HepG2 (cell line): ENCODE results near the gene TMEM44. TPM values are rescaled to one million over a fixed set of nuclear protein-coding genes. Genes with fewer than 3 reads are reported as not detected.

Source experiments
- BCLAF1 ChIP-seq: fragments of 450-650 bp; IDR thresholded peaks from 2 replicates; pipeline ENCODE4 v1.6.1; 2017; ENCODE audit warnings: mild to moderate bottlenecking
- MXI1 ChIP-seq: IDR thresholded peaks from 3 replicates; pipeline ENCODE4 v1.6.1; 2012; ENCODE audit warnings: low read depth, low read length, inconsistent platforms, borderline replicate concordance
- NFAT5 ChIP-seq: sonication (generic); formaldehyde crosslinking; IDR thresholded peaks from 2 replicates; pipeline ENCODE4 v1.4.0; 2020; ENCODE audit warnings: missing genetic modification reagents
- PATZ1 ChIP-seq: sonication (generic); formaldehyde crosslinking; IDR thresholded peaks from 2 replicates; pipeline ENCODE4 v1.4.0; 2020; ENCODE audit warnings: missing genetic modification reagents
- PHB2 ChIP-seq: fragments of 450-650 bp; IDR thresholded peaks from 2 replicates; pipeline ENCODE4 v1.6.1; 2018; ENCODE audit not compliant: partially characterized antibody
- RNF219 ChIP-seq: sonication (generic); formaldehyde crosslinking; IDR thresholded peaks from 2 replicates; pipeline ENCODE4 v1.5.0; 2020; ENCODE audit warnings: mild to moderate bottlenecking, missing genetic modification reagents
- SCMH1 ChIP-seq: sonication (generic); formaldehyde crosslinking; IDR thresholded peaks from 2 replicates; pipeline ENCODE4 v1.9.0; 2021; ENCODE audit warnings: missing genetic modification reagents, mild to moderate bottlenecking, borderline replicate concordance
- STAG1 ChIP-seq: sonication (generic); formaldehyde crosslinking; IDR thresholded peaks from 2 replicates; pipeline ENCODE4 v1.4.0; 2020; ENCODE audit warnings: missing genetic modification reagents
- ZFP91 ChIP-seq: sonication (generic); formaldehyde crosslinking; IDR thresholded peaks from 2 replicates; pipeline ENCODE4 v1.9.0; 2022; ENCODE audit warnings: missing genetic modification reagents, mild to moderate bottlenecking, borderline replicate concordance
- ZNF24 ChIP-seq: fragments of 450-650 bp; IDR thresholded peaks from 2 replicates; pipeline ENCODE4 v1.6.1; 2017; ENCODE audit warnings: antibody characterized with exemption, mild to moderate bottlenecking
- ZNF567 ChIP-seq: sonication (generic); formaldehyde crosslinking; IDR thresholded peaks from 2 replicates; pipeline ENCODE4 v1.8.1; 2023; ENCODE audit warnings: mild to moderate bottlenecking, missing genetic modification reagents, borderline replicate concordance
- ZSCAN12 ChIP-seq: sonication (generic); formaldehyde crosslinking; IDR thresholded peaks from 2 replicates; pipeline ENCODE4 v1.9.0; 2021; ENCODE audit warnings: mild to moderate bottlenecking, missing genetic modification reagents
- polyA plus RNA-seq, 8 experiments: library from polyadenylated mRNA; depleted of rRNA in 3 of 8; stranded (reverse) in 7 of 8; unstranded in 1 of 8; fragments of >200 nt; fragmentation: Illumina TruSeq in 4 of 8; extraction: Trizol in 4 of 8; gene quantifications; 2 replicates each; pipeline versions ENCODE4 v1.2.1 to v1.2.3, GENCODE V29; 2011 to 2016; ENCODE audit warnings: low read depth in 4 of 8, missing spikeins in 1 of 8, mixed read lengths in 1 of 8; ENCODE audit not compliant: insufficient read depth in 1 of 8
- total RNA-seq, 5 experiments: library from RNA; depleted of rRNA; stranded (reverse); fragments of >200 nt; fragmentation: Illumina TruSeq; extraction: Trizol; gene quantifications; 2 replicates each; pipeline ENCODE4 v1.2.3, GENCODE V29; 2016; ENCODE audit warnings: low read depth in 1 of 5

Gene TMEM44
- total and polyA plus RNA-seq, 2 of the 13 experiments (the other 11 are each of a cell fraction or from before 2014, with no cell fraction given) = 7.3 to 13.8 TPM

- TF ChIP-seq NFAT5 (CRISPR knock-in tag) (no peak), ZFP91 (CRISPR knock-in tag) (peak; percentile 84), ZNF567 (CRISPR knock-in tag) (no peak), STAG1 (no peak; the same call in 1 of the 2 replicates), PHB2 (no peak), PATZ1 (peak; percentile 59), MXI1 (peak; percentile 87; the same call in 1 of the 3 replicates), ZSCAN12 (0 out of 2 replicates have a peak, but pooled peaks have one; percentile 49), BCLAF1 (no peak), SCMH1 (CRISPR knock-in tag) (no peak), ZNF24 (peak; percentile 48; the same call in 1 of the 2 replicates), RNF219 (no peak)
These were observed 38.9 kb upstream of the TMEM44 start, which contains the start of gene LSG1 (continued) for GRCh38 chr3:194671900-194672808.
